Right lobe of liver (tissue), 6 donors: Measurements from ENCODE around the gene GSKIP. TPM values are rescaled to one million over a fixed set of nuclear protein-coding genes. Genes with fewer than 3 reads are reported as not detected.

Experiments used
- ATAC-seq, 4 donors: fragments of 200-7000 bp; cut with Tn5 transposase; one replicate each; pipeline ENCODE4 v1.9.1; 2020; ENCODE audit warnings: mild to moderate bottlenecking in 4 of 4, moderate library complexity in 4 of 4
- DNase-seq, 3 donors: peaks; one replicate each; pipeline ENCODE4 v3.0.0-alpha.2; 2020
- H3K27ac ChIP-seq, 3 donors: fragments of 200-600 bp; one replicate each; pipeline ENCODE4 v1.8.0; 2022
- H3K27me3 ChIP-seq, 2 donors: fragments of 200-600 bp; one replicate each; pipeline ENCODE4 v1.8.0; 2022
- H3K36me3 ChIP-seq, 4 donors: fragments of 200-600 bp; sonication (generic) in 1 of 4; one replicate each; pipeline versions ENCODE4 v1.5.1 to v1.8.0; 2017 to 2022; ENCODE audit warnings: control low read depth in 1 of 4
- H3K4me1 ChIP-seq, 4 donors: fragments of 200-600 bp; sonication (generic) in 1 of 4; one replicate each; pipeline versions ENCODE4 v1.5.1 to v1.8.0; 2017 to 2022; ENCODE audit warnings: control low read depth in 1 of 4
- H3K4me3 ChIP-seq, 3 donors: fragments of 200-600 bp; one replicate each; pipeline ENCODE4 v1.8.0; 2022
- H3K9me3 ChIP-seq, 4 donors: fragments of 200-600 bp; sonication (generic) in 1 of 4; one replicate each; pipeline versions ENCODE4 v1.5.1 to v1.8.0; 2017 to 2022; ENCODE audit warnings: control low read depth in 1 of 4
- CTCF ChIP-seq, 4 donors: fragments of 200-600 bp in 3 of 4; fragments of 450-650 bp in 1 of 4; IDR thresholded peaks; one replicate each; pipeline versions ENCODE4 v1.5.1 to v1.8.0; 2016 to 2022; ENCODE audit warnings: antibody characterized with exemption in 4 of 4, mild to moderate bottlenecking in 2 of 4
- POLR2A ChIP-seq: fragments of 450-650 bp; IDR thresholded peaks from one replicate; pipeline ENCODE4 v1.6.1; 2017; ENCODE audit warnings: antibody characterized with exemption, mild to moderate bottlenecking
- WGBS: methylation state at CpG from one replicate; pipeline ENCODE4 v1.1.6; 2018; ENCODE audit warnings: low coverage, low lambda C conversion rate; ENCODE audit not compliant: insufficient coverage; ENCODE audit errors: missing lambda C conversion rate; 5-methylcytosine and 5-hydroxymethylcytosine counted together
- intact Hi-C, 2 donors: fragments of 100-400 bp; cut with DNase I; formaldehyde crosslinking; loops; one replicate each; pipeline versions ENCODE4 v1.11.2 to v1.14.1; 2022
- total RNA-seq, 6 experiments: library from RNA; depleted of rRNA in 2 of 6; stranded (reverse); fragments of >200 nt in 2 of 6; fragmentation: NEBNext Ultra II Directional in 3 of 6; extraction: Animal tissue kit (Norgen Biotek cat#: 25700) in 3 of 6; gene quantifications; one replicate each; pipeline versions ENCODE4 v1.1.0 to v1.2.4, GENCODE V29; 2016 to 2023
- donor health status: DM: no; HTN: yes; CAD: no.
- donor health status: DM: no; HTN: no; CAD: no.
- donor health status: DM: no; HTN: no; CAD: no.
- donor health status: DM: no; HTN: yes; CAD: no.
- donor health status: DM: no; HTN: yes; CAD: no.

The GSKIP gene
- total RNA-seq, 6 experiments from 2014 or later, result 7.4 to 25.2 (median 15.5) TPM

- 93% methylated on average over 6 of the region's 7 CpGs for WGBS
- H3K36me3 ChIP-seq, result no peaks in the 10 kb centered on the region
- no peak overlapping the region for H3K4me3 ChIP-seq
- H3K27me3 ChIP-seq, result no peaks in the 10 kb centered on the region
- DNase-seq, result no peak
- no peaks in the 10 kb centered on the region for H3K4me1 ChIP-seq
- ATAC-seq, result no peak
- intact Hi-C loops, result no loop called here
- no peak overlapping the region for H3K27ac ChIP-seq
- no peaks in the 10 kb centered on the region for H3K9me3 ChIP-seq
- no peak for TF ChIP-seq CTCF (IDR thresholded peaks at IDR 0.05)
These were observed 13.8 kb upstream of the GSKIP start for GRCh38 chr14:96349286-96350075.

- Histone ChIP-seq H3K27ac (no peak overlapping the region), H3K4me3 (no peak overlapping the region), H3K36me3 (no peaks in the 10 kb centered on the region), H3K27me3 (no peaks in the 10 kb centered on the region), H3K9me3 (no peaks in the 10 kb centered on the region), H3K4me1 (no peaks in the 10 kb centered on the region)
- intact Hi-C loops, result no loop called here
- WGBS, result 71% methylated on average over 3 of the region's 3 CpGs
- ATAC-seq (no peak), DNase-seq (no peak)
- TF ChIP-seq CTCF (IDR thresholded peaks at IDR 0.05) (no peak), POLR2A (no peak)
These were observed 11.3 kb upstream of the GSKIP start for GRCh38 chr14:96351986-96352385.

- no peak for DNase-seq
- TF ChIP-seq POLR2A (no peak), CTCF (IDR thresholded peaks at IDR 0.05) (no peak)
- no peaks in the 10 kb centered on the region for H3K4me1 ChIP-seq
- no peak for ATAC-seq
- no peak overlapping the region for H3K27ac ChIP-seq
- 61% methylated on average over 2 of the region's 2 CpGs for WGBS
- no peaks in the 10 kb centered on the region for H3K36me3 ChIP-seq
- H3K4me3 ChIP-seq, result no peak overlapping the region
- no peaks in the 10 kb centered on the region for H3K9me3 ChIP-seq
- H3K27me3 ChIP-seq, result no peaks in the 10 kb centered on the region
- intact Hi-C loops, result no loop called here
These were observed 10.6 kb upstream of the GSKIP start for GRCh38 chr14:96352708-96353107.

GRCh38 chr14:96354246-96354645 lies 9.1 kb upstream of the GSKIP start:
- Histone ChIP-seq H3K4me1 (no peaks in the 10 kb centered on the region), H3K27me3 (no peaks in the 10 kb centered on the region), H3K9me3 (no peaks in the 10 kb centered on the region), H3K27ac (no peak overlapping the region), H3K36me3 (no peaks in the 10 kb centered on the region), H3K4me3 (no peak overlapping the region)
- DNase-seq (no peak), ATAC-seq (no peak)
- TF ChIP-seq CTCF (IDR thresholded peaks at IDR 0.05) (no peak), POLR2A (no peak)
- intact Hi-C loops, result no loop called here
- 90% methylated on average over 2 of the region's 4 CpGs for WGBS
